ENCODE results near the gene MN1.

Gene MN1

GRCh38 chr22:27726686-27727449 lies 74.7 kb downstream of the MN1 start:
- no peaks in the 10 kb centered on the region for H3K4me1 ChIP-seq (ENCODE audit: insufficient read depth, low read length)
- no peak overlapping the region for H3K4me2 ChIP-seq (ENCODE audit: insufficient read depth, low read length)
- H3K4me3 ChIP-seq (ENCODE audit: low read depth in 1 of 2, low read length in 2 of 2), result no peak overlapping the region
- DNase-seq, result no peak
- H3K79me2 ChIP-seq (ENCODE audit: insufficient read depth, low read length), result no peaks in the 10 kb centered on the region
- H3K27ac ChIP-seq (ENCODE audit: low read length), result no peak overlapping the region
- no peaks in the 10 kb centered on the region for H3K9me3 ChIP-seq (ENCODE audit: insufficient read depth, low read length, severe bottlenecking)
- no peak overlapping the region for H3K9ac ChIP-seq (ENCODE audit: low read depth, low read length)
- ATAC-seq (ENCODE audit: insufficient read depth, low read depth), result no peak
- TF ChIP-seq CTCF (IDR thresholded peaks at IDR 0.05; ENCODE audit: borderline replicate concordance, extremely low read depth, low read length, poor library complexity, severe bottlenecking), result no peak
- no peak for TF ChIP-seq EZH2 (IDR thresholded peaks at IDR 0.05; ENCODE audit: borderline replicate concordance, low read depth, low read length, severe bottlenecking)
- H3K36me3 ChIP-seq (ENCODE audit: insufficient read depth, low read length), result no peaks in the 10 kb centered on the region
- peaks cover under 1% of the 10 kb centered on the region for H3K27me3 ChIP-seq (ENCODE audit: insufficient read depth, low read length, poor library complexity)
- no peaks in the 10 kb centered on the region for H4K20me1 ChIP-seq (ENCODE audit: insufficient read depth, low read length)
- no peak overlapping the region for H2AFZ ChIP-seq (ENCODE audit: low read depth, low read length)

GRCh38 chr22:27726331-27726685 lies 75.2 kb downstream of the MN1 start:
- Histone ChIP-seq H3K4me3 (ENCODE audit: low read depth in 1 of 2, low read length in 2 of 2) (no peak overlapping the region), H3K36me3 (ENCODE audit: insufficient read depth, low read length) (no peaks in the 10 kb centered on the region), H3K79me2 (ENCODE audit: insufficient read depth, low read length) (no peaks in the 10 kb centered on the region), H4K20me1 (ENCODE audit: insufficient read depth, low read length) (no peaks in the 10 kb centered on the region), H3K27me3 (ENCODE audit: insufficient read depth, low read length, poor library complexity) (no peaks in the 10 kb centered on the region), H3K4me1 (ENCODE audit: insufficient read depth, low read length) (no peaks in the 10 kb centered on the region), H3K9me3 (ENCODE audit: insufficient read depth, low read length, severe bottlenecking) (no peaks in the 10 kb centered on the region), H2AFZ (ENCODE audit: low read depth, low read length) (no peak overlapping the region), H3K4me2 (ENCODE audit: insufficient read depth, low read length) (no peak overlapping the region), H3K9ac (ENCODE audit: low read depth, low read length) (no peak overlapping the region), H3K27ac (ENCODE audit: low read length) (no peak overlapping the region)
- TF ChIP-seq CTCF (IDR thresholded peaks at IDR 0.05; ENCODE audit: borderline replicate concordance, extremely low read depth, low read length, poor library complexity, severe bottlenecking) (no peak), EZH2 (IDR thresholded peaks at IDR 0.05; ENCODE audit: borderline replicate concordance, low read depth, low read length, severe bottlenecking) (no peak)
- no peak for ATAC-seq (ENCODE audit: insufficient read depth, low read depth)
- DNase-seq, result no peak

GRCh38 chr22:27725661-27726060 lies 75.9 kb downstream of the MN1 start:
- no peak overlapping the region for H3K9ac ChIP-seq (ENCODE audit: low read depth, low read length)

More at GRCh38 chr22:27725661-27726060, 75.9 kb downstream of the MN1 start:
- H3K27ac ChIP-seq (ENCODE audit: low read length), result no peak overlapping the region
- H3K4me1 ChIP-seq (ENCODE audit: insufficient read depth, low read length), result no peaks in the 10 kb centered on the region
- H2AFZ ChIP-seq (ENCODE audit: low read depth, low read length), result no peak overlapping the region
- H3K9me3 ChIP-seq (ENCODE audit: insufficient read depth, low read length, severe bottlenecking), result no peaks in the 10 kb centered on the region
- no peaks in the 10 kb centered on the region for H3K36me3 ChIP-seq (ENCODE audit: insufficient read depth, low read length)
- no peak overlapping the region for H3K4me2 ChIP-seq (ENCODE audit: insufficient read depth, low read length)
- H4K20me1 ChIP-seq (ENCODE audit: insufficient read depth, low read length), result no peaks in the 10 kb centered on the region
- no peak for TF ChIP-seq CTCF (IDR thresholded peaks at IDR 0.05; ENCODE audit: borderline replicate concordance, extremely low read depth, low read length, poor library complexity, severe bottlenecking)
- TF ChIP-seq EZH2 (IDR thresholded peaks at IDR 0.05; ENCODE audit: borderline replicate concordance, low read depth, low read length, severe bottlenecking), result no peak
- no peak for DNase-seq
- H3K27me3 ChIP-seq (ENCODE audit: insufficient read depth, low read length, poor library complexity), result no peaks in the 10 kb centered on the region
- no peak for ATAC-seq (ENCODE audit: insufficient read depth, low read depth)
- no peak overlapping the region for H3K4me3 ChIP-seq (ENCODE audit: low read depth in 1 of 2, low read length in 2 of 2)
- no peaks in the 10 kb centered on the region for H3K79me2 ChIP-seq (ENCODE audit: insufficient read depth, low read length)
